NCI-H2171 treated with DMSO at 0.1 percent for 48 hours (cell line): ENCODE measurements around the gene AHDC1.
"Not testable (repeated sequence)": the region's sequence is repeated elsewhere in the genome, so short reads cannot be mapped to it uniquely, and the experiment has no call there.

Experiments
- DNase-seq: peaks from one replicate; lab custom pipeline; 2025; lab: John Stamatoyannopoulos, UW

AHDC1 gene

GRCh38 chr1:27509127-27510080, 94.5 kb downstream of the AHDC1 start:
- no peak for DNase-seq

- DNase-seq: peak; percentile 7
Observed at GRCh38 chr1:27507960-27508665, 95.8 kb downstream of the AHDC1 start.

DNA sequence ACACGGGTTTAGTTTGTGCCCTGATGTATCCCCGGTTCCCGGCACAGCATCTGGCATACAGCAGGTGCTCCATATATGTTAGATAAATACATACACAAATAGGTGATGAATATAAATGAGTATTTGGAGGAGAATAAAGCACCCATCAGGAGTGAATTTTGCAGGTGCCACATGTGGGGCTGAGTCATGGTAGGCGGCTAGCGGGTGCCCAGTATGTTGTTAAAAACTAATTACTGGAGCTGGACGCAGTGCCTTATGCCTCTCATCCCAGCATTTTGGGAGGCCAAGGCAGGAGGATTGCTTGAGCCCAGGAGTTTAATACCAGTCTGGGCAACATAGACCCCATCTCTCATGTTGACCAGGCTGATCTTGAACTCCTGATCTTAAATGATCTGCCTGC, 97.2 kb downstream of the AHDC1 start:
- DNase-seq: no peak

- no peak for DNase-seq
Observed at GRCh38 chr1:27505420-27505680, 98.6 kb downstream of the AHDC1 start.

DNA sequence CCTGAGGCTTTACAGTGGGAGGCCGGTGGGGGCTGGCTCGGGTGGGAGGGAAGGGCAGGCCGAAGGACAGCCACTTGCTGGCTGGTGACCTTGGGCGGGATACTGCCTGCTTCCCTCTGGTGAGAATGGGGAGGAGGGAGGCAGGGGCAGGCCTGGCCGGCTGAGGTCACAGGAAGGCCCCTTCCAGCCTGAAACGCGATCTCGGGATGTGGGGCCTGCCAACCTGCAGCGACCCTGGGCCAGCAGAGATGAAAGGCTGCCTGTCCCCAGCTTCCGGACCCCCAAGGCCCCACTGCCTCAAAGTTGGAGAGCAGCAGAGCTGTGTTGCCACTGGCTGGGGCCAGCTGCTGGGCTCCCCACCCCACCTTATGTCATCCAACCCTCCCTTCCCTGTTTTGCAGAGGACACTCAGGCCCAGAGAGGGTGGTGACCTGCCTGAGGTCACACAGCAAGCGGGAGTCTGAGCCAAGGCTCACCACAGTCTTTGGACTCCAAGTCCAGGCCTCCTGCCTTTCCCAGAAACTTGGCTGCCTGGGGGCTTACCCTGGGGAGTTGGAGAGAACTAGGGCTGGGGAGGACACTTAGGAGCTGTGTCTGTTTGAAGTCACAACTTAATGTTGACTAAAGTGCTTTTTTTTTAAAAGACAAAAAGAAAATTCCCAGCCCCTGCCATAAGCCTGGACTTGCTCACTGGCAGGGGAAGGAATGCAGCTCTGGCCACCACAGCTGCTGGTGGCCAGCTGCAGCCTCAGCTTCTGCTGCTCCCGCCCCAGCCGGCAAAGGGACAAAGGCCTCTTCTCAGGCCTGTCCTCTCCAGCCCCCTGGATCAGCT, 99.1 kb downstream of the AHDC1 start:
- DNase-seq: no peak

DNA sequence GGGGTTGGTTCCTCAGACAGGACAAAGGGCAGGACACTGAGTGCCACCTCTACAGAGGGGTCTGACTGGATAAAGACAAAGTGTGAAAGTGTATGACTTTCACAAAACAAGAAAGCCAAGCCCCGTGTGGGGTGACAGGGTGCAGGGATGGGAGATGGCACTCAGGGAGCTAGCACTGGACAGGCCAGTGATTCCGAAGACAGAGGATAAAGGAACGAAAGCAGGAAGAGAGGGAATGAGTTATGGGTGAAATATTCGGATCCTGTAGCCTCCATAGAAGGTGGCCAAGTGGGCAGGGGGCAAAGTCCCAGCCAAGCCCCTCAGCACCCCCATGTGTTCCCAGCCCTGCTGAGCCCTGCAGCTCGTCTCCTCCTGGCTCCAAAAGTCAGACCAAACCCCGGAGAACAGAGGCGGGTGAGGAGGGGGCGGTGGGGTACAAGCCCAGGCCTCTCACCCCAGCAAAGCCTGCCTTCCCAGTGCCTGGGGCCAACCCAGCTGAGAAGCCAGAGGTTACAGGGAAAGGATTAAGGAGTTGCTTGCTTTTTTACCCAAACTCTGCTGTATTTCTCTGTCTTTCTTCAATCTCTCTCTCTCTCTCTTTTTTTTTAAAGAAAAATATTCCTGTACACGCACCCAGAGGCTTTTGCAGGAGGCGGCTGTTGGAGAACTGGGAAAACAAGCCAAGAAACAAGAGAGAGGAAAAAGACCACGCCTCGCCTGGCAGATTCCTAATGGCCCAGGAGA, 99.9 kb downstream of the AHDC1 start:
- no peak for DNase-seq

GRCh38 chr1:27503033-27503432, 100.9 kb downstream of the AHDC1 start:
- DNase-seq: no peak

- not testable (repeated sequence) for DNase-seq
Observed at GRCh38 chr1:27501159-27501558, 102.8 kb downstream of the AHDC1 start.

GRCh38 chr1:27499142-27499541, 104.8 kb downstream of the AHDC1 start:
- DNase-seq: no peak

DNA sequence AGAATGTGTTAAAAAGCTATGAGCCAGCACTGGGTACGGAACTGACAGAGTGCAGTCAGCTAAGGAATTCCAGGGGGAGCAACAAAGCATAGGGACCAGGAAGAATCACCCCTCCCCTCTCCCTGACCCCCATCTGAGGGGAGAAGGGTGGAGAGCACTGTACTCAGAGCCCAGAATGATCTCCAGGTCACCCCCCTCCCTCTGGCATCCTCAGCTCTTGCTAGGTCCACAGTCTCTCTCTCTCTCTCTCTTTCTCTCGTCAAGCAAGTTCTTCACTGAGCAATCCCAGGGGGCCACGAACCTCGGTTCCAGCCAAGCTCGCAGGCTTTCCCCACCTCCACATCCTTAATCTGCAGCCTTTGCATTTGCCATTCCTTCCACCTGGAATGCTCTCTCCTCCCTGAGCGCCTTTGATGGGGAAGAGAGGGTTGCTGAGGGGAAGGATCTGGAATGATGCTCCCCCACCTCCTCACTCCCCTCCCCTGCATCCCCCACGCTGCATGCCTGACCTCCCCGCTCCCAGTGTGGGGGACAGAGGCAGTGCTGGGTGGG, 107.3 kb downstream of the AHDC1 start:
- DNase-seq: peak; percentile 76

DNA sequence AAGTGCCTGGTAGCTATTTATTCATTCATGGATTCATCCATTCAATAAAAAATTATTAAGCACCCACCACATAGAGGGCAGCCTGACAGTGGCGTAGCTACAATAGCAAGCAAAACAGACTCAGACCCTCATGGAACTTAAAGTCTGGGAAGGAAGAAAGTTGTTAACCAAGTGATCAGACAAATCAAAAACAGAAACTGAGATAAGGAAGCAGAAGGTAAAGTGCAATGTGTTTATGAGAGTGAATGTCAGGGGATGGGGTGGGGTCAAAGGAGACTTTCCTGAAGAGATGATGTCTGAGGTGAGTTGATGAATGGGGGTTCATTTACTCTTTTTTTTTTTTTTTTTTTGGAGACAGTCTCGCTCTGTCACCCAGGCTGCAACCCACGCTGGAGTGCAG, 111.1 kb downstream of the AHDC1 start:
- no peak for DNase-seq

DNA sequence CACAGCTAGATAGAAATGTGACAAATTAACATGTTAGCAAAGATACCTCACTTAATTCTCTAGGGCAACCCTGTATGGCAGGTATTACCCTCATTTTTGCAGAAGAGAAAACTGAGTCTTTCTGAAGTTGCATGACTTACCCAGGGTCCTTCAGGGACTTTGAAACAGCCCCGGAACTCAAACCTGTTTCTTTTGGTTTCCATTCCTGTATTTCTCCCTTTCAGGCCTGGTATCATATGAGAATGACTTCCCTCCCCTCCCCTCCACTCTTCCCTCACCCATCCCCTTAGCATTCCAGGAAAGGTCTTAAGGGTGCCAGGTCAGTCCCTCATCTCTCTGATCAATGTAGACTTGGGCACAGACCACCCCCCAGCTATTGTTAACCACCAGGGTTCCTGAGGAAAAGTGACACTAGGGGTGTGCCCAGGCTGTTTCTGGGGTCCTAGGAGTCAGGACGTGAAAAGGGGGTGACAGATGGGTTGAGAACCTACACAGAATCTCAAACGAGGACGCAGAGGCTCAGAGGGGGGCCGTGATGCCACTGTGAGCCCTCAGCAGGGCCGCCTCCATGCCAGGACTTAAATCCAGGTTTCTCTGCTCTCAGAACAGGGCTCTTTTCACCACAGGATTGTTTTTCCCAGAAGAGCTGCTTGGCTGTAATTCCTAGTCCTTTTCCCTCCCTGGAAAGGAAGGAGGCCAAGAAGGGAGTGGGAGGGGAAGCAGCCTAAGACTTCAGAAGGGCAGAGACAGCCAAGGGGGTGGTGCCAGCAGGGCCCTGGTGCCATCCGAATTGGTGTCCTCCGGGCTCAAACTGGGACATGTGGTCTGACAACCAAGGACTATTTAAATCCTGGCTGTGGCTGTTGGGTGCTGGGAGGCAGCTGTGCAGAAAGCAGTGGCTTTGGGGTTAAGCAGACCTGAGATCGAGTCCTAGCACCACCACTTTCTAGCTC, 111.9 kb downstream of the AHDC1 start:
- no peak for DNase-seq

DNA sequence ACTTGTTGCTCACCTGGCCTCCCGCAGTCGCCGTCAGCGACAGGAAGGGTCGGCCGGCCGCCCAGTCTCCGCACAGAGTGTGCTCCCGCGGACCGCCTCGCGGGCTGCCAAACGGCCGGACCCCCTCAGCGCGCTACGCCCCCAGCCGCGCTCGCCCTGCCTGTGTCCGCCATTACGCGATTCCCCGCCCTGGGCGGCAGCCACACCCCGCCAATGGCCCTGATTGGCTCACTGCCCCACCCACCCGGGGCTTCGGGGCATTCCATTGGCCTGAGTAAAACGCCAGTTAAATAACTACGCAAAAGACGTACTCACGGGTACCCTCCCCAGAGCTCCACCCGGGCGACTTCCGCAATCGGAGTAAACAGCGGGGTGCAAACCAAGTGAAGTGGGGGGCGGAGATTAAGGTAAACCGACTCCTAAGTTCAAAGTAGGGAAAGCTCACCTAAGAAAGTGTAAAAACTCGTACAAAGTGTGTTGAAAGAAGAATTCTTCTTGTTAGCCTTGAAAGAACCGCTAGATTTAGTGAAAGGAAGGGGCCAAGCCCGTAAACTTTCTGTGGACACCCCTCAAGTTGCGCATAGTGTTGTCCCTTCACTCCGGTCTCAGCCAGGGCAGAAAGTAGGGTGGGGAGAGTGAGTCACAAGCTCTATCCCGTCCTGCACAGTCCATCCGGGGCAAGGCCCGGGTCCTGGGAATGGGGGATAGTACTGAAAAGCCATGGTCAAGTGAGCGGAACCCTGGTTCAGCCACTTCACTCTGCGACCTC, 113.8 kb downstream of the AHDC1 start, which contains the start of gene WASF2:
WASF2 (minus strand) TSS at position 195 of the 769 bp plus-strand sequence. CDS start 61,277 bp downstream, outside the sequence.
- peak; percentile 93 for DNase-seq

DNA sequence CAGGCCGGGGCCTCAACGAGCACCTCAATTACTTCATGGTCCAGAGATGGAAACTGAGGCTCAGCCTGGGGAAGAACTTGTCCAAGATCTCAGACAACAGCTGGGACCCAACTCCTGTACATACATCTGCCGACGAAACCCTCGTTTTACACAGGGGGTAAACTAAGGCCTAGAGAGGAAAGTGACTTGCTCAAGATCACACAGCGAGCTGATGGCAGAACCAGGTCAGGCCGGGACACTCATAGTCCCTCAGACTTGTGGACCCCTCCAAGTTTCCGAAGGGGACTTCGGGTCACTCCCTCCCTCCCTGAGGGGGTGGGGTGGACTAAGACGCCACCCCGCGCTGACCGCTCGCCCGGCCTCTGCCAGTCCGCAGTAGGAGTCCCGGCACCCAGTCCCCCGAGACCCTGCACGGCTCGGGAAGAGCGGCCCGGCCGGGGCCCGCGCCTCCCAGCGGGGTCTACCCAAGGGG, 114.4 kb downstream of the AHDC1 start:
- DNase-seq: peak; percentile 37

GRCh38 chr1:27487966-27488884, 115.7 kb downstream of the AHDC1 start:
- DNase-seq: no peak

- DNase-seq: no peak
Observed at GRCh38 chr1:27485363-27485762, 118.6 kb downstream of the AHDC1 start.
